SK-N-MC (cell line): ENCODE results near the gene CEP290.

Experiments used
- EZH2 ChIP-seq: fragments of 200-600 bp; sonication (generic); IDR thresholded peaks from one replicate; pipeline ENCODE4 v1.6.1; 2017; ENCODE audit warnings: antibody characterized with exemption
- POLR2AphosphoS5 ChIP-seq: IDR thresholded peaks from 2 replicates; pipeline ENCODE4 v1.6.1; 2012; ENCODE audit warnings: mild to moderate bottlenecking, low read depth, low read length, borderline replicate concordance

GRCh38 chr12:88083634-88084033 is 58.3 kb downstream of the CEP290 start:
- no peak for TF ChIP-seq EZH2
- no peak for TF ChIP-seq POLR2AphosphoS5
